Measurements from ENCODE around the gene DEXI. TPM values are rescaled to one million over a fixed set of nuclear protein-coding genes. Genes with fewer than 3 reads are reported as not detected.

The DEXI gene
- total and polyA plus RNA-seq, 9 of the 15 experiments (the other 6 are each of a cell fraction or from before 2014, with no cell fraction given): 2.9 to 40.1 (median 22.0) TPM

GRCh38 chr16:10964039-10964890 is 22.0 kb upstream of the DEXI start (continued):
- peak; percentile 75 for TF ChIP-seq DEAF1 (CRISPR knock-in tag; IDR thresholded peaks at IDR 0.05)
- TF ChIP-seq ZNF143 (CRISPR knock-in tag; IDR thresholded peaks at IDR 0.05): no peak
- no peak for TF ChIP-seq KDM2B (CRISPR knock-in tag; IDR thresholded peaks at IDR 0.05)
- 0 out of 4 replicates have a peak, but pooled peaks of 1 of the 2 experiments have one; percentile 27 for TF ChIP-seq KDM4B (IDR thresholded peaks at IDR 0.05; ENCODE audit: borderline replicate concordance in 2 of 2, low read depth in 1 of 2)
- TF ChIP-seq STAG1 (CRISPR knock-in tag; IDR thresholded peaks at IDR 0.05; ENCODE audit: borderline replicate concordance): peak; percentile 99
- TF ChIP-seq ZNF408 (CRISPR knock-in tag; IDR thresholded peaks at IDR 0.05; ENCODE audit: low read depth): peak; percentile 60; the same call in 1 of the 2 replicates
- TF ChIP-seq PHF21A (IDR thresholded peaks at IDR 0.05; ENCODE audit: borderline replicate concordance, low read depth): no peak
- peak in 1 of 2 experiments; percentile 89; a peak in 2 of 4 replicates for TF ChIP-seq MLLT1 (IDR thresholded peaks at IDR 0.05)
- 0 out of 2 replicates have a peak, but pooled peaks have one; percentile 52 for TF ChIP-seq ZNF140 (CRISPR knock-in tag; IDR thresholded peaks at IDR 0.05)
- peak in 1 of 3 experiments; percentile 49 for TF ChIP-seq YY1 (IDR thresholded peaks at IDR 0.05; ENCODE audit: borderline replicate concordance in 1 of 3, control insufficient read depth in 1 of 3, extremely low read depth in 1 of 3, insufficient read depth in 3 of 3, insufficient read length in 1 of 3, insufficient replicate concordance in 2 of 3, low read depth in 1 of 3, low read length in 2 of 3)
- 0 out of 2 replicates have a peak, but pooled peaks have one; percentile 34 for TF ChIP-seq ARID4B (CRISPR knock-in tag; IDR thresholded peaks at IDR 0.05)
- no peak for TF ChIP-seq E4F1 (CRISPR knock-in tag; IDR thresholded peaks at IDR 0.05; ENCODE audit: borderline replicate concordance)

Measured in K562 (cell line).